Mammary epithelial cell (primary cell): ENCODE data around the gene AHCYL1.
"Not testable (repeated sequence)": the region's sequence is repeated elsewhere in the genome, so short reads cannot be mapped to it uniquely, and the experiment has no call there.

Experiments used
- CTCF ChIP-seq, 2 donors: IDR thresholded peaks in 1 of 2; conservative IDR thresholded peaks in 1 of 2; 2 replicates each; pipeline ENCODE4 v1.5.1; 2011 to 2012; ENCODE audit warnings: inconsistent platforms in 2 of 2, low read length in 2 of 2, mild to moderate bottlenecking in 2 of 2, control low read depth in 1 of 2, low read depth in 1 of 2; ENCODE audit not compliant: insufficient read depth in 1 of 2; ENCODE audit errors: extremely low read depth in 1 of 2
- EZH2 ChIP-seq: IDR thresholded peaks from 2 replicates; pipeline ENCODE4 v1.6.1; 2012; ENCODE audit warnings: low read length, inconsistent platforms, borderline replicate concordance

- not testable (repeated sequence) for TF ChIP-seq CTCF (conservative IDR thresholded peaks at IDR 0.05 in 1 of 2, IDR thresholded peaks at IDR 0.05 in 1 of 2; ENCODE audit: extremely low read depth in 1 of 2, insufficient read depth in 1 of 2, low read depth in 1 of 2, low read length in 2 of 2); EZH2
These were observed 46.1 kb downstream of the AHCYL1 start for GRCh38 chr1:110030687-110031086.
